Measurements from ENCODE around the gene RYK.

DNA sequence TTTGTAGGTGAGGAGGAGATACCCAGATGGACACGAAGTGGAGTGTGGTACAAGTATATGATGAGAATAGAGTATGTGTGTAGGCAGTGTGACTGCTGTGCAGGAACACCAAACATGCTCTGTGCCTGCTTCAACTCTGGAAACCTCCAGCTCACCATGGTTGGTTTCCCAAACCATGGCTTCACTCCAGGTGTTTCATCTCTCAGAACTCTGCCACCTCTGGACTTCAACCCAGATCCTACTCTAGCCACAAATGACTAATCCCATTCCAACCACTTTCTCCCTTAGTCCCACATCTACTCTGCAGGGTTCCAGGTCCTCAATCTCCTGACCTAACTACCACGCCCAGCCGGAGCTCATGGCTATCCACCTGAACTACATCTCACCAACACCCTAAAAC lies 102.1 kb downstream of the RYK start:
- TF ChIP-seq, protein P1, sequence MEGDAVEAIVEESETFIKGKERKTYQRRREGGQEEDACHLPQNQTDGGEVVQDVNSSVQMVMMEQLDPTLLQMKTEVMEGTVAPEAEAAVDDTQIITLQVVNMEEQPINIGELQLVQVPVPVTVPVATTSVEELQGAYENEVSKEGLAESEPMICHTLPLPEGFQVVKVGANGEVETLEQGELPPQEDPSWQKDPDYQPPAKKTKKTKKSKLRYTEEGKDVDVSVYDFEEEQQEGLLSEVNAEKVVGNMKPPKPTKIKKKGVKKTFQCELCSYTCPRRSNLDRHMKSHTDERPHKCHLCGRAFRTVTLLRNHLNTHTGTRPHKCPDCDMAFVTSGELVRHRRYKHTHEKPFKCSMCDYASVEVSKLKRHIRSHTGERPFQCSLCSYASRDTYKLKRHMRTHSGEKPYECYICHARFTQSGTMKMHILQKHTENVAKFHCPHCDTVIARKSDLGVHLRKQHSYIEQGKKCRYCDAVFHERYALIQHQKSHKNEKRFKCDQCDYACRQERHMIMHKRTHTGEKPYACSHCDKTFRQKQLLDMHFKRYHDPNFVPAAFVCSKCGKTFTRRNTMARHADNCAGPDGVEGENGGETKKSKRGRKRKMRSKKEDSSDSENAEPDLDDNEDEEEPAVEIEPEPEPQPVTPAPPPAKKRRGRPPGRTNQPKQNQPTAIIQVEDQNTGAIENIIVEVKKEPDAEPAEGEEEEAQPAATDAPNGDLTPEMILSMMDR (IDR thresholded peaks at IDR 0.05): no peak
- TF ChIP-seq POLR2AphosphoS5 (IDR thresholded peaks at IDR 0.05): no peak
